Measurements from ENCODE around the gene SORCS2. TPM values are rescaled to one million over a fixed set of nuclear protein-coding genes. Genes with fewer than 3 reads are reported as not detected.

Gene SORCS2
- polyA plus RNA-seq, 1 donor from 2014 or later, result not detected

DNA sequence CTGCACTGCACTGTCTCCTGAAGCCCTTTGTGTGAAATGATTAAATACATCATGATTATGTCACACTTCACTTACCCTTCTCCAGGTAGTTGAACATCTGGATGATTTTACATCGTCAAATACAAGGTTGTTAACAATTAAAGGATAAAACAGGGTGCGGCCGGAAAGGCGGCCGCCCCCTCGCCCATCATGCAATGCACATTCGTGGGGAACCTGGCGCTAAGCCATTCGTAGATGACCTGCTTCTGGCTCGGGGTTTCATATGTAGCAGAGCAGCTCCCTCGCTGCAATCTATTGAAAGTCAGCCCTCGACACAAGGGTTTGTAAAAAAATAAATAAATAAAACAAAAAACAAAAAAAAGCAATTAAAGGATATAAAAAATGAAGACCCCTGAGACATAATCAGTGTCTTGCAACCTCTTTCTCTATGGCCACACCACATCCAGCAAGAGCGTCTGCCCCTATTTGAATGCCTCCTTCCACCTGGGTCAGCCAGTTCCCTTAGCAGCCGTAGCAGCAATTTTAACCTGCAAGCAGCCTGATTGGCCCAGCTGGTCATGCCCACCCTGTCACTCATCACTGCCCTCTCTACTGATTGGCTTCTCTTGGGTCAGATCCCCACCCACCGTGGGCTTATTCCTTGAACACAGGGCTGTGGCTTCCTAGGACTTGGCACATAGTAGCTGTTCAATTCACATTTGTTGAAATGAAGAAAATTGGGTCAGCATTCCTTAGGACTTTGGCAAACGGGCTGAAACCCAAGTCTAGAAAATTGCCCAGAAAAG is 390.2 kb downstream of the SORCS2 start:
- H3K36me3 Mint-ChIP-seq, result no peaks in the 10 kb centered on the region
- no peak overlapping the region for H3K4me3 Mint-ChIP-seq
- no peaks in the 10 kb centered on the region for H3K27me3 Mint-ChIP-seq
- H3K27ac Mint-ChIP-seq, result no peak overlapping the region
- no peaks in the 10 kb centered on the region for H3K4me1 Mint-ChIP-seq
- H3K9me3 Mint-ChIP-seq, result peaks cover 7 to 30% (median 18%) of the 10 kb centered on the region in 3 donors

DNA sequence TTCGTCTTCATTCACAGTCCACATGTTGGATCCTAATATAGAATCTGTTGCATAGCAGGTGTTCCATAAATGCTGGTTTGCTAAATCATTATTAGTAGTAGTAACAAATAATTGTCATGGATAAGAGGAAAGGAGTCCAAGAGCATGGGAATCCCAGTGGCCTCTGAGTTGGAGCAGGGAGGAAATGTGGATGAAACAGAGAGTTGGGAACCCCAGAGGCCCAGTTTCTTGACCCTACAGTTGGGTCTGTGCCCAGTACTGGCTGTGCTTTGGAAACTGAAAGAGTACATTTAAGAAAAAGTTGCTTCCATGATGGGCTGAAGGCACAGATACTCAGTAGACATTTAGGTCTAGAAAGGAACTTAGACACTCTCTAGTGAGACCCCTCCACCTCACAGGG is 391.8 kb downstream of the SORCS2 start:
- Mint-ChIP-seq H3K4me3 (no peak overlapping the region), H3K4me1 (no peaks in the 10 kb centered on the region), H3K27me3 (no peaks in the 10 kb centered on the region), H3K9me3 (peaks cover 2 to 17% (median 14%) of the 10 kb centered on the region in 3 donors), H3K27ac (no peak overlapping the region), H3K36me3 (no peaks in the 10 kb centered on the region)

DNA sequence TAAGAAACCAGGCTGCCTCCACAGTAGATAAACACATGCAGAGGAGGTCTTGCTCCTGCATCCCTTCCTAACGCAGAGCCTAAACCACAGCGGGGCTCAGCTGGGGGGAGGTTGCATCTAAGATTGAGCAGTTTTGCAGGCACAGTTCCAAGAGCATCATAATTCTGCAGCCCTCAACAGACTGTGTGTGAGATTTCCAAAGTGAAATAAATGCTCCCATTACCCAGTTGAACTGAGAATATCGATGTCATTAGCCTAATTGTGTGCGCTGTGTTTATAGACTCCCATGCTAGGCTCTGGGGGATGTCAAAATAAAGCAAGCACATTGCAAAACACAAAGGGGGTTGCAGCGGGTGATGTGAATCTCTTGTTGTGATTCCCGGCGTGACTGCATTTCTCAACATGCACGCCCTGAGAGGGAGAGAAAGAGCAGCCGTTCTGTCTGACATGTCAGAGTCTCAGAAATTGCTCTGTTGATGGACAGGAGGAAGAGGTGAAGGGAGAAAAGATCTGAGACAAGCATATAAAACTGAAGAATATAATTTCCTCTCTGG is 392.3 kb downstream of the SORCS2 start:
- Mint-ChIP-seq H3K9me3 (peaks cover 2 to 15% (median 14%) of the 10 kb centered on the region in 3 donors), H3K36me3 (no peaks in the 10 kb centered on the region), H3K4me3 (no peak overlapping the region), H3K4me1 (no peaks in the 10 kb centered on the region), H3K27ac (no peak overlapping the region), H3K27me3 (no peaks in the 10 kb centered on the region)

DNA sequence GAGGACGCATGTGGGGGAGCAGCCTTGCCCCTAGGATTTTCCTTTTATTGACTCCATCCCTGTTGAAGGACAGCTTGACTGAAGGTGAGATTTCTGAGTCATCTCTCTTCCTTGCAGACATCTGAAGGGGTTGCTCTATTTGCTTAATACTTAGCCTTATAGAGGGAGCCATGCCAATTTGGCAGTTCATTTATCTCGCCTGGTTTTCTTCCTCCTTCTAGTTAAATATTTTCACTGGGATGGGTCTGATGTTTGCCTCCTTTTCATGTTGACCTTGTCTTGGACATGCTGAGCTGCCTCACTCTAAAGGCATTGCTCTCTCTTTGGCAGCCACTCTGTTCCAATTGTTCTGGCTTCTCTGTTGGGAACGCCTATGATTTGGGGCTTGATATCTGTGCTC is 393.4 kb downstream of the SORCS2 start:
- H3K4me1 Mint-ChIP-seq, result no peaks in the 10 kb centered on the region
- no peaks in the 10 kb centered on the region for H3K36me3 Mint-ChIP-seq
- peaks cover 2 to 14% (median 14%) of the 10 kb centered on the region in 3 donors for H3K9me3 Mint-ChIP-seq
- no peak overlapping the region for H3K27ac Mint-ChIP-seq
- no peaks in the 10 kb centered on the region for H3K27me3 Mint-ChIP-seq
- H3K4me3 Mint-ChIP-seq, result peak overlapping the region in 1 of 4 donors; percentile 83

DNA sequence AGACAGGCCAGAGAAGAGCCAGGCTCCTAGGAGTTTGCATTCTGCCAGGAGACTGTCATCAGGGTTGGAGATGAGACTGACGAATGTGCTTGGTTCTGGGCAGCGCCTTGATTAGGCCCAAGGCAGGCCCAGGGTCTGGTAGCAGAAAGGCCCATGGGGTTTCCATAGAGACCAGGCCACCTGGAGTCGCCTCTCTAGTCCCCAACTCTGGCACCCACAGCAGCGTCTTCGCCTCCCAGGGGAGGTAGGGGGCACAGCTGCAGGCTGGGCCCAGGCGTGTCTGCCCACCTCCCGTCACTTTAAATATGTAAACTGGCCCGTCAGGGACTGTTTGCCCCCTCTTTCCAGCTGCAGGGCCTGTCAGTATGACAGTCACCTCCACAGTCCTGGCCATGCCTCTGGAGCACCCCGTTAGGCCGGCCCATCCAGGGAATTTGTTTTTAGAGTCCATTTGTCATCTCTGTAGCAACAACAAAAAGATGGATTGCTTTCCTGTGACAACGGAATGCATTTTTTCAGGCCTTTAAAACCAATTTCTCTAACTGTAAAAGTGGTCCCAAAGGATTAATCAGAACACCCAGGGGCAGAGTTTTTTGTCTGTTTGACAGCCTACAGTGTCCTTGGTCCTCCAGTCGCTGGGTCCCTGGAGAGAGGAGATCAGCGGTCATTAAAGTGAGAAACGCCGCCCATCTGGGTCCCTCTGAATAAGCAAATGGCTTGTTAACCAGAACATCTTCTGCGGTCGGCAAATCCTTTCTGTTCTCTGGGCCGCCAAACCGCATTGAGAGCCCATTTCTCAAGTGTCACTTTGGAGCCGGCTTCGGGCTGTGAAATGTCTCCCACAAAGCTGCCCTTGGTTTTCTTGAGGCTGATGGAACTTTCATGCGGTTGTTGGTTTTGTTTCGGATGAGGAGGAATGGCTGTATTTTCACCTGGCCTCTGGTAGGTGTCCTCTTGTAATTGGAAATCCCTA is 395.4 kb downstream of the SORCS2 start:
- no peaks in the 10 kb centered on the region for H3K36me3 Mint-ChIP-seq
- H3K27me3 Mint-ChIP-seq, result no peaks in the 10 kb centered on the region
- H3K4me3 Mint-ChIP-seq, result no peak overlapping the region
- H3K9me3 Mint-ChIP-seq, result peaks cover under 1 to 14% (median 13%) of the 10 kb centered on the region in 3 donors
- no peak overlapping the region for H3K27ac Mint-ChIP-seq
- no peaks in the 10 kb centered on the region for H3K4me1 Mint-ChIP-seq

DNA sequence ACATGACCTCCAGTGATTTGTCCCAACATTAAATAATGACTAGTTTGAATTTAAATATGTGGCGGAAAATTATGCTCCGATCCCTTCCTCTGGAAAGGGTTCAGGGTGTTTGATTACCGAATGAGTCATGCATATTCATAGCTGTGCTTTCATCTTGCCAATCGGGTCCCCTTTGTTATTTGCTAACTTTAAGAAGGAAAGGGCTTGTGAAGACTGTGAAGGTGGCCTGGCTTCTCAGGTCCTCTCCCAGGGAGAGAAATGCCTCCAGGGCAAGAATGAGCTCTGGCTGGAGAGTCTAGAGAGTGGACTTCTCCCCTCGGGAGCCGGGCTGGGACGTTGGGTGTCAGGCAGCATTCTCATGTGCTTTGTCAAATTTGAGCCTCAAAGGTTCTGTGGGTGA is 397.9 kb downstream of the SORCS2 start:
- Mint-ChIP-seq H3K4me1 (no peaks in the 10 kb centered on the region), H3K9me3 (peaks cover 0 to 12% (median 8%) of the 10 kb centered on the region in 3 donors), H3K27ac (no peak overlapping the region), H3K4me3 (no peak overlapping the region), H3K27me3 (no peaks in the 10 kb centered on the region), H3K36me3 (no peaks in the 10 kb centered on the region)

DNA sequence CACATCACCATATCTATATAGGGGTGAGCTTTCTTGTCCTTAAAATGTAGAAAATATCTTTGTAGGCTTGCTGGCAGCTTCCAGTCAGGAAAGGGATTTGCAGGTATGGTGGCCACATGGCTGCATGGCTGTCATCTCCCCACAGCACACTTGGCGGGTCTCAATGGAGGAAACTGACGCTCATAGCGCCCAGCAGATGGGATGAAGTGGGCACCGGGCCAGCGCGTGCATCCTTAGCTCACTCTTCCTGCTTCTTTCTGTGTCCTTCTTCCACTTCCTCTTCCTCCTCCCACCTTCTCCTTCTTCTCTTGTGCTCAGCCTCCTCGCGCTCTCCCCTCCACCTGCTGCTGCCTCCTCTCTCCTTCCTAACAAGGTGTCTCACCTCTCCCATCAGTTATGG is 398.6 kb downstream of the SORCS2 start:
- Mint-ChIP-seq H3K36me3 (no peaks in the 10 kb centered on the region), H3K4me3 (no peak overlapping the region), H3K27me3 (no peaks in the 10 kb centered on the region), H3K9me3 (peaks cover 0 to 12% (median 8%) of the 10 kb centered on the region in 3 donors), H3K27ac (no peak overlapping the region), H3K4me1 (no peaks in the 10 kb centered on the region)

DNA sequence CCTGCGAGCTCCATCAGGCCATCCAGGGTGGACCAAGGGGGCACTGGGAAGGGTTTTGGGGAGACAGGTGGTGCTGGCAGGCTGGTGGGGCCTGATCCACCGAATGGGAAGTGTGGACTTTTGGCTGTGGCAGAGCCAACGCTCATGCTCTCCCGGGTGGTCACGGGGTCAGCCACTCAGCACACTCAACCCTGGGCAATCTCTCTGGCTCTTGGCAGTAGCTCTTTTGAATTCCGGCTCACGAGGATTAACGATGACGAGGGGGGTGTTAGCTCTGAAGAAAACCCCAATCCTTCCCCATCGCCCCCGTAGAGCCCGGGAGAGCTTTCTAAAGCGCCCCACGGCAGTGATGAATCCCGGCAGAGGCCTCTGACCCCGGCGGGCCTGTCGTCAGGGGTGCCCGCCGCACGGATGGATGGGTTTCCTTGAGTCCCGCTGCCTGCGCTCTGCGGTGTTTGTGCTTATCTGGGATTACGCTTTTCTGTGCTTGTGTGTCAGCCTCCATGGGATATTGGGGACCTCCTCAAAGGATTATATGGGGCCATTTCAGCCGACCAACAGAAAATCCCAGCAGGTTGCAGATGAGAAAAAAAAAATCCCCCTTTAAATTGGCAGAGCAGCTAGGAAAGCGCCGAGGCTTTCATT is 399.2 kb downstream of the SORCS2 start:
- H3K27ac Mint-ChIP-seq, result no peak overlapping the region
- no peaks in the 10 kb centered on the region for H3K4me1 Mint-ChIP-seq
- no peaks in the 10 kb centered on the region for H3K36me3 Mint-ChIP-seq
- H3K27me3 Mint-ChIP-seq, result no peaks in the 10 kb centered on the region
- no peak overlapping the region for H3K4me3 Mint-ChIP-seq
- peaks cover 0 to 7% (median 7%) of the 10 kb centered on the region in 3 donors for H3K9me3 Mint-ChIP-seq

DNA sequence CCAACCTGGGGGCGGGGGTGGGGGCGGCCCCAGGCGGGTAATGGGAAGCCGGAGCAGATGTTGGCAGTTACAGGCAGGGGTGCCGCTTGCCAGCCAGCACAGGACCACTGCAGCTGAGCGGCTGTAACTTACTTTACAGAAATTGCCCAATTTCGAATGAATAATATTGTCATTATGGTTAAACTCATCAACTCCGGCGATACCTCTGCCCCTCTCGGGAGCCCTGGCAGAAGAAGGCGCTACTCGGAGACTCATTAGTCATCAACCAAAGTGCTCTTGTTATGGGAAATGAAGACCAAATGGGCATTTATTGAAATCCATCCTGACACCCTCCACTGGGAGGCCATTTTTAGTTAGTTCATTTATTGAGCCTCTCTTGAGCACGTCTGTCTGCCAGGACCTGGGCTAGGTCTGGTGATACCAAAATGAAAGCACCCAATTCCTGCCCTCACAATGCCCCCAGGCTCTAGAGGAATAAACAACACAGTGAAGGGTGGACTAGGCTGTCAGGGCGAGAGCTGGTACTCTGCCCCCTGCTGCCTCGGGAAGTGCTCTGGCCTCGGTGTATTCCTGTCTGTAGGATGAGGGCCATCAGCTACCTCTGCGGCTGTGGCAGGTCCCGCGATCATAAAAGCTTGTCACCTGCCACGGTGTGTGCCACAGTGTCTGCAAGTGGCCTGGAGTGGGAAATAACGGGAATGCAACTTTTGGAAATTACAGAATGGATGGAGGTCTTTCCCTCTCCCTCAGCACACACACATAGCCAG is 401.5 kb downstream of the SORCS2 start:
- H3K9me3 Mint-ChIP-seq, result peaks cover 0 to 2% (median 0%) of the 10 kb centered on the region in 3 donors
- H3K4me3 Mint-ChIP-seq, result no peak overlapping the region
- no peak overlapping the region for H3K27ac Mint-ChIP-seq
- H3K27me3 Mint-ChIP-seq, result no peaks in the 10 kb centered on the region
- H3K4me1 Mint-ChIP-seq, result peaks cover 0 to 1% (median 0%) of the 10 kb centered on the region in 3 donors
- H3K36me3 Mint-ChIP-seq, result no peaks in the 10 kb centered on the region

DNA sequence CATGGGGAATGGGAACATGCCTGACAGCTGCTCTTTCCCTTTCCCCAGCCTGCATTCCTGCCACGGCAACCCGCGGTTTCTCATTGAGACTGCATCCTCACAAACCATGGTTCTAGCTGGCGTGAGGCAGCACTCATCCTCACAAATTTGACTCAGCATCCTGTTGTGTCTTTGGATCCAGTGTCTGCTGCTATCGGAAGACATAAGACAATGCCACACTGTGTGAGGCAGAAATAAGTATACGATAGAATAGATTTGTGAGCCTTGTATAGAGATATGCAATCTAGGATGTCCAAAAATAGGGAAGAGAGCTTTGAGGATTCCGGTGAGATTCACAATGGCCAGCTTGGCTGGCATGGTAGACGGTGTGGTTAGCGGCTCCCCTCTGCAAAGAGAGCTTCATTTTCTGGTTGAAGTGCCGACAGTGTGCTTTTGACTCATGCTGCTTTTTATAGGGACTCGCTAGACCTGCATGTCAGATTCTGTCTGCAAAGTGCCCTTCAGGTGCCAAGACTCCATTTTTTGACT is 403.7 kb downstream of the SORCS2 start:
- Mint-ChIP-seq H3K36me3 (no peaks in the 10 kb centered on the region), H3K9me3 (no peaks in the 10 kb centered on the region), H3K27ac (peak overlapping the region in 1 of 3 donors; percentile 31), H3K27me3 (no peaks in the 10 kb centered on the region), H3K4me1 (peaks cover 0 to 1% (median 0%) of the 10 kb centered on the region in 3 donors), H3K4me3 (no peak overlapping the region)

DNA sequence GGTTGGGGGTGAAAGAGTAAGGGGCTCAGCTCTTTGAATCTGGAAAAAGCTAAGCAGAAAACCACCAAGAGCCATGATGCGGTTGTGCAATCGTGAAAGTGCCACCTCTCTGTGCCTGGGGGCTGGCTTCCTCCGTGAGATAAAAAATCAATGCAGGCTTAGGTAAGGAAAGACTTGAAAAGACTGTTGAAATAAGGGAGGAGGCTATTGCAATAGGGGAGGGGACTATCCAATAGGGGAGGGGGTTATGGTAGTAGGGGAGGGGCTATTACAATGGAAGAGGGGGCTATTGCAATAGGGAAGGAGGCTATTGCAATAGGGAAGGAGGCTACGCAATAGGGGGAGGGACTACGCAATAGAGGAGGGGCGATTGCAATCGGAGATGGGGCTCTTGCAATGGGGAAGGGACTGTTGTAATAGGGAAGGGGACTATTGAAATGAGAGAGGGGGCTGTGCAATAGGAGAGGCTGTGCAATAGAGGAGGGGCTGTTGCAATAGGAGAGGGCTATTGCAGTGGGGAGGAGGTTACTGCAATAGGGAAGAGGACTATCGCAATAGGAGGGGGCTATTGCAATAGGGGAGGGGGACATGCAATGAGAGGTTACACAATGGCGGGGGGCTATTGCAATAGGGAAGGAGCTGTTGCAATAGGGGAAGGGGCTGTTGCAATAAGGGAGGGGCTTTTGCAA is 404.7 kb downstream of the SORCS2 start:
- Mint-ChIP-seq H3K9me3 (peaks cover 0 to 2% (median 0%) of the 10 kb centered on the region in 3 donors), H3K27ac (no peak overlapping the region), H3K4me1 (peaks cover 0 to 1% (median 0%) of the 10 kb centered on the region in 3 donors), H3K36me3 (no peaks in the 10 kb centered on the region), H3K4me3 (no peak overlapping the region), H3K27me3 (no peaks in the 10 kb centered on the region)

DNA sequence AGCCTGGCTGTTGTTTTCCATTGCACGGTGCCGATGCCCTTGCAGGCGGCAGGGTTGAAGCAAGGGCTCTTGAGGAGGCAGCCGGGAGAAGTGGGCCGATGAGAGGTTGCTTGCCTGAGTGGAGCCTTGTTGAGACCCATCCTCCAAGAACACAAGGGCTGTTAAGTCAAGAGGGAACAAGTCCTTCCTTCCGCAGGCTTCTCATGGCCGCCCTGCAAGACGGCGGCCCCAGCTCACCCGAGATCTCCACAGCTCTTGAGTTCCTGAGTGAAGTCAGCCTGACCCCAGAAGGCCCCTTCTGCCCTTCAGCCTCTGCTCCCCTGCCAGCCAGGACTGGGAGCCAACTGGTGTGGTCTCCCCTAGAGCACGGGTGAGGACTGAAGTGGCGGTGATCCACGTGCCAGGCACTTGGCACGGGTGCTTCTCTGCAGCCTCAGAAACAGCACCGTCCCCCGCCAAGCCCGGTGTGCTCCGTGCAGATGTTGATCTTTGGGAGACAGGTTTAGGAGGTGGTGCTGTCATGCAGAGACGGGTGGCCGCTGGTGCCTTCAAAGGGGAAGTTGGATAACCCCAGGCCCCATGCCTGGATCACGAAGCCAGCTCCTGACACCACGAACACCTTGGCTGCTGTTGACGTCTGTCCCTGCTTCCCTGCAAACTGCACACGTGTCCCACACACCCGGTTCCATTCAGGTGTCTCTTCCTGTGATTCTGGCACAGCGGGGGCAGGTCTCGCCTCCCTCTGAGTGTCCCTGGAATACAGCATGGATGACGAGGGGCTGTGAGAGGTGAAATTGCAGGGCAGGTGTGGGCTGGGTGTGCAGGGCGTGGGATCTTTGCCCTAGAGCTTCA is 406.8 kb downstream of the SORCS2 start:
- Mint-ChIP-seq H3K36me3 (no peaks in the 10 kb centered on the region), H3K27ac (no peak overlapping the region), H3K4me3 (no peak overlapping the region), H3K9me3 (peaks cover 0 to 2% (median 2%) of the 10 kb centered on the region in 3 donors), H3K4me1 (peaks cover 0 to 1% (median 0%) of the 10 kb centered on the region in 3 donors), H3K27me3 (no peaks in the 10 kb centered on the region)

DNA sequence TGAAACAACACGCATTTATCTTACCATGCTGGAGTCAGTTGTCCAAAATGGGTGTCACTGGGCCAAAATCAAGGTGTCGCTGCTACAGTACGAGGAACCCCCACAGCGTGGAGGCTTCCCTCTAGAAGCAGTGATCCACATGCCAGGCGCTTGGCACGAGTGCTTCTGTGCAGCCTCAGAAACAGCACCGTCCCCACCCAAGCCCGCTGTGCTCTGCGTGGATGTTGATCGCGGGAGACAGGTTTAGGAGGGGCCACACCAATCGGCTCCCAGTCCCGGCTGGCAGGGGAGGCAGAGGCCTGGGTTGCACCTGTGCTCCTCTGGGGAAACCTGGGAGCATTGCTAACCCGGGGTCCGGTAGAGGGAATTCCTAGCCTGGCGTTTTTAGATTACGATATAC is 407.9 kb downstream of the SORCS2 start:
- Mint-ChIP-seq H3K27me3 (no peaks in the 10 kb centered on the region), H3K27ac (no peak overlapping the region), H3K4me1 (peaks cover 0 to 1% (median 0%) of the 10 kb centered on the region in 3 donors), H3K4me3 (no peak overlapping the region), H3K36me3 (no peaks in the 10 kb centered on the region), H3K9me3 (peaks cover 0 to 4% (median 2%) of the 10 kb centered on the region in 3 donors)
